Keratinocyte (primary cell): Measurements from ENCODE around the gene AP3D1. TPM values are rescaled to one million over a fixed set of nuclear protein-coding genes. Genes with fewer than 3 reads are reported as not detected.

Experiments used
- DNase-seq: peaks from one replicate; pipeline ENCODE4 v3.0.0-alpha.2; 2011; ENCODE audit warnings: low read depth, missing footprints, low spot score
- FAIRE-seq: peaks from 2 replicates; lab custom pipeline; 2011; peaks lifted over from hg19 to GRCh38; lab: Jason Lieb, UNC
- H2AFZ ChIP-seq: 2 replicates; pipeline ENCODE4 v1.6.0; 2012; ENCODE audit warnings: low read length, control low read depth, inconsistent platforms; ENCODE audit not compliant: control insufficient read depth
- H3K27ac ChIP-seq: 2 replicates; pipeline ENCODE4 v1.5.1; 2011; ENCODE audit warnings: low read length; ENCODE audit not compliant: control insufficient read depth, insufficient read depth
- H3K27me3 ChIP-seq: 3 replicates; pipeline ENCODE4 v1.6.0; 2011; ENCODE audit warnings: low read length; ENCODE audit not compliant: control insufficient read depth, insufficient read depth; ENCODE audit errors: extremely low read depth
- H3K36me3 ChIP-seq, 2 experiments: 2 replicates in 1 of 2; 3 replicates in 1 of 2; pipeline ENCODE4 v1.5.1; 2011; ENCODE audit warnings: low read length in 2 of 2, mild to moderate bottlenecking in 1 of 2; ENCODE audit not compliant: control insufficient read depth in 2 of 2, insufficient read depth in 2 of 2; ENCODE audit errors: extremely low read depth in 1 of 2
- H3K4me1 ChIP-seq: 3 replicates; pipeline ENCODE4 v1.5.1; 2011; ENCODE audit warnings: low read length; ENCODE audit not compliant: control insufficient read depth, insufficient read depth; ENCODE audit errors: extremely low read depth
- H3K4me2 ChIP-seq: 3 replicates; pipeline ENCODE4 v1.6.0; 2011; ENCODE audit warnings: low read depth, low read length; ENCODE audit not compliant: control insufficient read depth, insufficient read depth; ENCODE audit errors: extremely low read depth
- H3K4me3 ChIP-seq, 3 experiments: fragments of 200-600 bp in 1 of 3; sonication (generic) in 1 of 3; 2 replicates in 2 of 3; 3 replicates in 1 of 3; pipeline ENCODE4 v1.5.1; 2011 to 2016; ENCODE audit warnings: low read length in 3 of 3, mild to moderate bottlenecking in 3 of 3, control low read depth in 2 of 3, inconsistent platforms in 1 of 3, low read depth in 1 of 3, mixed read lengths in 1 of 3, mixed run types in 1 of 3, moderate library complexity in 1 of 3; ENCODE audit not compliant: control insufficient read depth in 2 of 3, insufficient read depth in 2 of 3; ENCODE audit errors: extremely low read depth in 1 of 3
- H3K79me2 ChIP-seq: 2 replicates; pipeline ENCODE4 v1.6.0; 2012; ENCODE audit warnings: low read length; ENCODE audit not compliant: control insufficient read depth, insufficient read depth
- H3K9ac ChIP-seq: 3 replicates; pipeline ENCODE4 v1.6.0; 2011; ENCODE audit warnings: low read length; ENCODE audit not compliant: control insufficient read depth, insufficient read depth; ENCODE audit errors: extremely low read depth
- H3K9me1 ChIP-seq: 3 replicates; pipeline ENCODE4 v1.6.0; 2011; ENCODE audit warnings: low read length; ENCODE audit not compliant: control insufficient read depth, insufficient read depth; ENCODE audit errors: extremely low read depth
- H3K9me3 ChIP-seq: 2 replicates; pipeline ENCODE4 v1.5.1; 2012; ENCODE audit warnings: low read depth, low read length; ENCODE audit not compliant: control insufficient read depth
- H4K20me1 ChIP-seq: 3 replicates; pipeline ENCODE4 v1.6.0; 2011; ENCODE audit warnings: low read length; ENCODE audit not compliant: control insufficient read depth, insufficient read depth; ENCODE audit errors: extremely low read depth
- CTCF ChIP-seq, 3 experiments: IDR thresholded peaks in 1 of 3; conservative IDR thresholded peaks in 1 of 3; optimal IDR thresholded peaks in 1 of 3; 2 replicates in 2 of 3; 3 replicates in 1 of 3; pipeline versions ENCODE3 to v1.5.1; 2011; ENCODE audit warnings: low read length in 3 of 3, mild to moderate bottlenecking in 3 of 3, moderate library complexity in 2 of 3, control low read depth in 1 of 3, inconsistent platforms in 1 of 3; ENCODE audit not compliant: insufficient read depth in 2 of 3; ENCODE audit errors: extremely low read depth in 1 of 3
- EZH2 ChIP-seq: IDR thresholded peaks from one replicate; pipeline ENCODE4 v1.6.1; 2012; ENCODE audit warnings: inconsistent platforms, mild to moderate bottlenecking, low read length, moderate library complexity
- dilution Hi-C: fragments of 300-500 bp; cut with MboI; formaldehyde crosslinking; loops from one replicate; pipeline ENCODE4 v1.7.0; 2020; ENCODE audit warnings: low sequenced_read_pairs; ENCODE audit not compliant: extremely low pct_ligation_motif_present
- polyA plus RNA-seq, 5 experiments: library from polyadenylated mRNA; depleted of rRNA in 3 of 5; stranded (reverse) in 3 of 5; stranded (forward) in 1 of 5; unstranded in 1 of 5; fragments of >200 nt; gene quantifications; 1 replicate in 1 of 5; 2 replicates in 3 of 5; 3 replicates in 1 of 5; pipeline versions ENCODE4 v1.2.1 to v1.2.3, GENCODE V29; 2011 to 2012; ENCODE audit warnings: missing spikeins in 2 of 5, low read depth in 1 of 5, low replicate concordance in 1 of 5

The AP3D1 gene
- polyA plus RNA-seq, 1 donor (not counting 4 experiments of a cell fraction or from before 2014, with no cell fraction given) = 56.1 TPM

- Histone ChIP-seq H3K27ac (no peak overlapping the region), H3K79me2 (peaks cover 45% of the 10 kb centered on the region), H3K27me3 (no peaks in the 10 kb centered on the region), H3K4me3 (no peak overlapping the region), H3K4me1 (no peaks in the 10 kb centered on the region), H3K9me3 (no peaks in the 10 kb centered on the region), H3K36me3 (peaks cover 26 to 47% of the 10 kb centered on the region in 2 experiments), H3K9ac (no peak overlapping the region), H4K20me1 (peaks cover 5% of the 10 kb centered on the region), H3K9me1 (no peaks in the 10 kb centered on the region), H3K4me2 (no peak overlapping the region), H2AFZ (no peak overlapping the region)
- DNase-seq = no peak
- no peak for FAIRE-seq
- dilution Hi-C loops = no loop called here
- TF ChIP-seq CTCF (optimal IDR thresholded peaks at IDR 0.05 in 1 of 3, IDR thresholded peaks at IDR 0.05 in 1 of 3, conservative IDR thresholded peaks at IDR 0.05 in 1 of 3; ENCODE audit: extremely low read depth in 1 of 3, insufficient read depth in 2 of 3, low read length in 3 of 3) = no peak
- TF ChIP-seq EZH2 = no peak
Observed at GRCh38 chr19:2129892-2130770, 21.2 kb downstream of the AP3D1 start.

GRCh38 chr19:2129486-2129885 lies 21.9 kb downstream of the AP3D1 start:
- Histone ChIP-seq H2AFZ (no peak overlapping the region), H3K4me3 (no peak overlapping the region), H3K36me3 (peaks cover 27 to 51% of the 10 kb centered on the region in 2 experiments), H3K27me3 (no peaks in the 10 kb centered on the region), H3K9me1 (no peaks in the 10 kb centered on the region), H3K9me3 (no peaks in the 10 kb centered on the region), H3K9ac (no peak overlapping the region), H3K79me2 (peaks cover 45% of the 10 kb centered on the region), H3K4me2 (no peak overlapping the region), H4K20me1 (peaks cover 5% of the 10 kb centered on the region), H3K27ac (no peak overlapping the region), H3K4me1 (no peaks in the 10 kb centered on the region)
- FAIRE-seq = no peak
- dilution Hi-C loops = no loop called here
- no peak for DNase-seq
- TF ChIP-seq CTCF (optimal IDR thresholded peaks at IDR 0.05 in 1 of 3, IDR thresholded peaks at IDR 0.05 in 1 of 3, conservative IDR thresholded peaks at IDR 0.05 in 1 of 3; ENCODE audit: extremely low read depth in 1 of 3, insufficient read depth in 2 of 3, low read length in 3 of 3) (no peak), EZH2 (no peak)
